Right atrium auricular region (tissue), 2 donors: ENCODE measurements around the gene UBQLN1. TPM values are rescaled to one million over a fixed set of nuclear protein-coding genes. Genes with fewer than 3 reads are reported as not detected.
"Not testable (repeated sequence)": the region's sequence is repeated elsewhere in the genome, so short reads cannot be mapped to it uniquely, and the experiment has no call there.

Experiments used
- DNase-seq: peaks from one replicate; pipeline ENCODE4 v3.0.0-alpha.2; 2019; ENCODE audit warnings: low spot score
- H3K27ac ChIP-seq, 2 donors: fragments of 200-600 bp; sonication (generic); 1 replicate in 1 of 2; 2 replicates in 1 of 2; pipeline ENCODE4 v1.5.1; 2016 to 2019
- H3K27me3 ChIP-seq, 2 donors: fragments of 200-600 bp; sonication (generic); one replicate each; pipeline versions ENCODE4 v1.5.1 to v1.6.0; 2017 to 2019
- H3K36me3 ChIP-seq: fragments of 200-600 bp; sonication (generic); one replicate; pipeline ENCODE4 v1.5.1; 2016
- H3K4me1 ChIP-seq, 2 donors: fragments of 200-600 bp; sonication (generic); one replicate each; pipeline versions ENCODE4 v1.5.1 to v1.6.0; 2017 to 2019
- H3K4me3 ChIP-seq, 2 donors: fragments of 200-600 bp; sonication (generic); 1 replicate in 1 of 2; 2 replicates in 1 of 2; pipeline ENCODE4 v1.5.1; 2017 to 2019; ENCODE audit warnings: mild to moderate bottlenecking in 1 of 2, moderate library complexity in 1 of 2
- H3K9me3 ChIP-seq, 2 donors: fragments of 200-600 bp; sonication (generic); one replicate each; pipeline ENCODE4 v1.5.1; 2019
- total RNA-seq, 2 donors: library from RNA; depleted of rRNA; stranded (reverse); fragments of >200 nt; gene quantifications; one replicate each; pipeline ENCODE4 v1.1.0, GENCODE V29; 2016
- TF ChIP-seq, protein P1 (sequence below), 2 donors: fragments of 200-600 bp; sonication (generic); IDR thresholded peaks; one replicate each; pipeline ENCODE4 v1.5.1; 2019; ENCODE audit warnings: antibody characterized with exemption in 2 of 2

UBQLN1 gene
- total RNA-seq, 2 donors from 2014 or later, result 85.2 to 89.9 TPM

DNA sequence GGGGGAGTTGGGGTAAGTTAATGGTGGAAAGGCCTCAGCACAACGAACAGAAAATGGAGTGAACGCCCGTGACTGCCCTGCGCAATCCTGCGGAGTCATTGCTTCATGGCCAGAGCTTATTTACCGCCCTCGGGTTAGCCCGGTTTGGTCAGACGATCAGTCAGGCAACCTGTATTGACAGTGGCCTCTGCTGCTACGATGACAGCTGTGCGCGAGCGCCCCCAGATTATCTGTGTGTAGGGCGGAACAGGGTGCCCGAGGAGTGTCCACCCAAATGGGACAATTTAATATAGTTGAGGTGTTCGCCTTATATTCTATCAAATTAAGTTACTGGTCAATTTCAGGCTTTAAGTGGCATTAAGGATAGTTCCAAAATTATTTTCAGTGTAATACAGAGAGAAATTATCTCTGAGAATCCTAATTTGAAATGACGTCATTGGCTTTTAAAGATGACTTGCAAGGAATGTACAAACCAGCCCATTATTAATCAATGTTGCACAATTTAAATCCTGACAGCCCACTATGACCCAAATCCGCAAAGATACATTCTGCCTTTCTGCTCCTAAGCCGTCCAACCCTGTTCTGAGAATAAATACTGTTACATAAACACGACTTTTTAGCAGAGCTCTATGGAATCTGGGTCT lies 879 bp upstream of the UBQLN1 start:
- peaks cover 0 to 30% of the 10 kb centered on the region in 2 donors for H3K4me1 ChIP-seq
- TF ChIP-seq, protein P1, sequence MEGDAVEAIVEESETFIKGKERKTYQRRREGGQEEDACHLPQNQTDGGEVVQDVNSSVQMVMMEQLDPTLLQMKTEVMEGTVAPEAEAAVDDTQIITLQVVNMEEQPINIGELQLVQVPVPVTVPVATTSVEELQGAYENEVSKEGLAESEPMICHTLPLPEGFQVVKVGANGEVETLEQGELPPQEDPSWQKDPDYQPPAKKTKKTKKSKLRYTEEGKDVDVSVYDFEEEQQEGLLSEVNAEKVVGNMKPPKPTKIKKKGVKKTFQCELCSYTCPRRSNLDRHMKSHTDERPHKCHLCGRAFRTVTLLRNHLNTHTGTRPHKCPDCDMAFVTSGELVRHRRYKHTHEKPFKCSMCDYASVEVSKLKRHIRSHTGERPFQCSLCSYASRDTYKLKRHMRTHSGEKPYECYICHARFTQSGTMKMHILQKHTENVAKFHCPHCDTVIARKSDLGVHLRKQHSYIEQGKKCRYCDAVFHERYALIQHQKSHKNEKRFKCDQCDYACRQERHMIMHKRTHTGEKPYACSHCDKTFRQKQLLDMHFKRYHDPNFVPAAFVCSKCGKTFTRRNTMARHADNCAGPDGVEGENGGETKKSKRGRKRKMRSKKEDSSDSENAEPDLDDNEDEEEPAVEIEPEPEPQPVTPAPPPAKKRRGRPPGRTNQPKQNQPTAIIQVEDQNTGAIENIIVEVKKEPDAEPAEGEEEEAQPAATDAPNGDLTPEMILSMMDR (IDR thresholded peaks at IDR 0.05), result peak in 1 of 2 donors; percentile 38
- peak overlapping the region; percentile 93 to 99 for H3K27ac ChIP-seq
- no peaks in the 10 kb centered on the region for H3K27me3 ChIP-seq
- peak; percentile 88 for DNase-seq
- H3K4me3 ChIP-seq, result peak overlapping the region; percentile 65 to 95
- no peaks in the 10 kb centered on the region for H3K36me3 ChIP-seq
- no peaks in the 10 kb centered on the region for H3K9me3 ChIP-seq

DNA sequence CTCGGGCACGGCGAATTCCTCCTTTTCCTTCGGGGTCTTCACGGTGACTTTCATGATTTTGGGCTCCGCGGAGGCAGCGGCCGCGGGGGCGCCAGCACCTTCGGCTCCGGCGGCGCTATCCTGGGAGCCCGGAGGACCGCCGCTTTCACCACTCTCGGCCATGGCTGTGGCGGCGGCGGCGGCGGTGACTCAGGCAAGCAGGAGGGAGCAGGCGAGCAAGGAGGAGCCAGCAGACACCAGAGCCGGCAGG lies 315 bp downstream of the UBQLN1 start:
- peak; percentile 82 for DNase-seq
- TF ChIP-seq, protein P1 (IDR thresholded peaks at IDR 0.05), result no peak
- H3K9me3 ChIP-seq, result no peaks in the 10 kb centered on the region
- H3K27me3 ChIP-seq, result no peaks in the 10 kb centered on the region
- peaks cover 0 to 42% of the 10 kb centered on the region in 2 donors for H3K4me1 ChIP-seq
- peak overlapping the region; percentile 93 to 99 for H3K27ac ChIP-seq
- peak overlapping the region; percentile 65 to 95 for H3K4me3 ChIP-seq
- H3K36me3 ChIP-seq, result no peaks in the 10 kb centered on the region

DNA sequence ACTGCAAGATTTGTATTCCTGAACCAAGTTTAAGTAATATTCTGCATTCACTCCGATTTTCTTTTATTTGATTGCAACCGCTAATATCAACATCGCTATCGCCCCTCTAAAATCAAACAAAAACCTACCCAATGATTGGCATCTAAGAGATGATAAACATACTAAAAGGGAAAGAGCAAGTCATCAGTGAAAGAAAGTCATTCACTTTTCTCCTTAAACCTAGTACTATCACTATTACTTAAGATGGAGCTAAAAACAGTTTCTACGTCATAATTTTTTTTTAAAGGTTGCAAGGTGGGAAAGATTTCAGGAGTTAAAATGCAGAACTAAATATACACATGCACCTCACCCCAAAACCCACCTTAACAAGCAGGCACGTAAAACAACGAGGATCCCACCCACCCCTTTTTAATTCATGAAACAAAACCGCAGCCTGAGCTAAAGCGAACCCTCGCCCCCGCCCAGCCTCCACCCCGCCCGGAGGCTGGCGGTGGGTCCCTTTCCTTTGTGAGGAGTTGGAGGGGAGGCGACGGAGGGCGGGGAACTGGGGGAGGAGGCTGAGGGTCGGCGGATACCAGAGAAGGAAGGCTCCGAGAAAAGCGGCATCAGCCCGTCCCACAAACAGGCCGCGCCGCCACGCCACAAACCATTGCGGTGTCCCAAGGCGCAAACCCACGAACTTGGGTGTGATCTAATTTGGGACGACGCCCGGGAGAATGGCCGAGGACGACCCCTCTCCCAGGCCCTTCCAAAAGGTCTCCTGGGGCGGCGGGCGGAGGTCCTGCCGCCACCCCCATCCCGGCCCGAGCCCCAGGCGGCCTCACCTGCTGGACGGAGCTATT lies 861 bp downstream of the UBQLN1 start:
- peaks cover 0 to 45% of the 10 kb centered on the region in 2 donors for H3K4me1 ChIP-seq
- peak overlapping the region; percentile 93 to 99 for H3K27ac ChIP-seq
- peak overlapping the region; percentile 65 to 95 for H3K4me3 ChIP-seq
- DNase-seq, result no peak
- H3K9me3 ChIP-seq, result no peaks in the 10 kb centered on the region
- H3K36me3 ChIP-seq, result no peaks in the 10 kb centered on the region
- H3K27me3 ChIP-seq, result no peaks in the 10 kb centered on the region
- TF ChIP-seq, protein P1 (IDR thresholded peaks at IDR 0.05), result no peak

DNA sequence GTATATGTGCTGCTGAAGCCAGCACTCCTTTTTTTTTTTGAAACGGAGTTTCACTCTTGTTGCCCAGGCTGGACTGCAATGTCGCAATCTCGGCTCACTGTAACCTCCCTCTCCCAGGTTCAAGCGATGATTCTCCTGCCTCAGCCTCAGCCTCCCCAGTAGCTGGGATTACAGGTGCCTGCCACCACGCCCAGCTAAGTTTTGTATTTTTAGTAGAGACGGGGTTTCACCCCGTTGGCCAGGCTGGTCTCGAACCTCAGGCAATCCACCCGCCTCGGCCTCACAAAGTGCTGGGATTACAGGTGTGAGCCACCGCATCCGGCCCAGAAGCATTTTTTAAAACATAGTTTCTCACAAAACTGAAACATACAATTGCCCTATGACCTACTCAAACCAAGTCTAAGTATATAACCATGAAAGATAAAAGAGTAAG lies 2.5 kb downstream of the UBQLN1 start:
- not testable (repeated sequence) for H3K9me3 ChIP-seq, H3K27ac ChIP-seq, H3K4me3 ChIP-seq, H3K36me3 ChIP-seq, DNase-seq, H3K27me3 ChIP-seq
- H3K4me1 ChIP-seq, result peaks cover 0 to 58% of the 10 kb centered on the region in 2 donors

DNA sequence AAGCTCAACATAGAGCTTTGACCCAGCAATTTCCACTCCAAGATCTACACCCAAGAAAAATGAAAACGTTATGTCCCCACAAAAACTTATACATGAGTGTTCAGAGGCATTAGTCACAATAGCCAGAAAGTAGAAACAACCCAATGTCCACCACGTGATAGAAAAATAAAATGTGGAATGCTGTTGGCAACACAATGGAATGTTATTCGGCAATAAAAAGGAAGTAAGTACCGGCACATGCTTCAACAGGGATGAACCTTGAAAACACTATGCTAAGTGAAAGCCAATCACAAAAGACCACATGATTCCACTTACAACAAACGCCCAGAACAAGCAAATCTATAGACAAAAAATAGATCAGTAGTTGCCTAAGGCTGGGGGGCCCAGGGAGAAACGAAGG lies 6.0 kb downstream of the UBQLN1 start:
- Histone ChIP-seq H3K27ac (peak overlapping the region in 1 of 2 donors; percentile 51), H3K36me3 (no peaks in the 10 kb centered on the region), H3K4me3 (no peak overlapping the region), H3K4me1 (peaks cover 0 to 65% of the 10 kb centered on the region in 2 donors), H3K27me3 (no peaks in the 10 kb centered on the region), H3K9me3 (no peaks in the 10 kb centered on the region)
- TF ChIP-seq, protein P1 (IDR thresholded peaks at IDR 0.05), result no peak
- DNase-seq, result no peak

DNA sequence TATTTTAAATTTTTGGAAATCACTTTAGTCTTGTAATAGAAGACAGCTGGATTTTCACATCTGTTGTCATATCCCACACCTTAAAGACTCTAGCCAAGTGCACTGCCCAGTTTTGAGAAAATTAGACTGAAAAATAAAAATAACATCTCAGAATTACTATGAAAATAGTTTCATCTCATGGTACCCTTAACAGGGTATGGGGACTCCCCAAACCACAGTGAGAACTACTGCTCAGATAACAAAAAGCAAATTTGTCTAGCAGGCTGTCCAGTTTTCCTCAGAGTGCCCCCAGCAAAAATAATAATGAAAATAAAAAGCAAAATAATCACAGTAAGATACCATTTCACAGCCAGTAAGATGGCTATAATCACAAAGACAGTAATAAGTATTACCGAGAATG lies 6.5 kb downstream of the UBQLN1 start:
- DNase-seq, result no peak
- H3K36me3 ChIP-seq, result no peaks in the 10 kb centered on the region
- H3K4me1 ChIP-seq, result peaks cover 0 to 62% of the 10 kb centered on the region in 2 donors
- H3K27ac ChIP-seq, result peak overlapping the region in 1 of 2 donors; percentile 51
- H3K4me3 ChIP-seq, result no peak overlapping the region
- H3K9me3 ChIP-seq, result no peaks in the 10 kb centered on the region
- TF ChIP-seq, protein P1 (IDR thresholded peaks at IDR 0.05), result no peak
- no peaks in the 10 kb centered on the region for H3K27me3 ChIP-seq
